ENCODE measurements around the gene RPL13.

The RPL13 gene

GRCh38 chr16:89560378-89561141, at the start of gene RPL13:
Gene RPL13, plus strand, starts transcription at chr16:89560682. Its CDS starts 278 bp downstream, at chr16:89560960.
- Mint-ChIP-seq H3K27me3 (no peaks in the 10 kb centered on the region), H3K4me1 (ENCODE audit: low read depth) (peaks cover 62% of the 10 kb centered on the region), H3K36me3 (ENCODE audit: low read depth) (peaks cover 58% of the 10 kb centered on the region), H3K27ac (peak within 1 kb of the TSS; percentile 99), H3K4me3 (peak within 1 kb of the TSS; percentile 99), H3K9me3 (no peaks in the 10 kb centered on the region)

GRCh38 chr16:89511374-89511773, 49.1 kb upstream of the RPL13 start:
- peaks cover 18% of the 10 kb centered on the region for H3K36me3 Mint-ChIP-seq (ENCODE audit: low read depth)
- no peak overlapping the region for H3K4me3 Mint-ChIP-seq
- H3K9me3 Mint-ChIP-seq, result no peaks in the 10 kb centered on the region
- H3K27ac Mint-ChIP-seq, result peak overlapping the region; percentile 58
- H3K27me3 Mint-ChIP-seq, result no peaks in the 10 kb centered on the region
- H3K4me1 Mint-ChIP-seq (ENCODE audit: low read depth), result peaks cover 36% of the 10 kb centered on the region

- Mint-ChIP-seq H3K4me3 (no peak overlapping the region), H3K36me3 (ENCODE audit: low read depth) (peaks cover 28% of the 10 kb centered on the region), H3K4me1 (ENCODE audit: low read depth) (peaks cover 26% of the 10 kb centered on the region), H3K27me3 (no peaks in the 10 kb centered on the region), H3K27ac (no peak overlapping the region), H3K9me3 (no peaks in the 10 kb centered on the region)
Observed at GRCh38 chr16:89512453-89512852, 48.0 kb upstream of the RPL13 start.

GRCh38 chr16:89517128-89517527, 43.4 kb upstream of the RPL13 start:
- Mint-ChIP-seq H3K4me3 (no peak overlapping the region), H3K27me3 (no peaks in the 10 kb centered on the region), H3K27ac (no peak overlapping the region), H3K36me3 (ENCODE audit: low read depth) (peaks cover 50% of the 10 kb centered on the region), H3K9me3 (no peaks in the 10 kb centered on the region), H3K4me1 (ENCODE audit: low read depth) (peaks cover 3% of the 10 kb centered on the region)

GRCh38 chr16:89519881-89520280, 40.6 kb upstream of the RPL13 start:
- Mint-ChIP-seq H3K9me3 (no peaks in the 10 kb centered on the region), H3K4me1 (ENCODE audit: low read depth) (no peaks in the 10 kb centered on the region), H3K27ac (no peak overlapping the region), H3K36me3 (ENCODE audit: low read depth) (peaks cover 54% of the 10 kb centered on the region), H3K4me3 (no peak overlapping the region), H3K27me3 (no peaks in the 10 kb centered on the region)

- H3K4me1 Mint-ChIP-seq (ENCODE audit: low read depth), result no peaks in the 10 kb centered on the region
- peaks cover 62% of the 10 kb centered on the region for H3K36me3 Mint-ChIP-seq (ENCODE audit: low read depth)
- H3K4me3 Mint-ChIP-seq, result no peak overlapping the region
Observed at GRCh38 chr16:89522287-89522686, 38.2 kb upstream of the RPL13 start.

GRCh38 chr16:89523680-89524344, 36.7 kb upstream of the RPL13 start:
- Mint-ChIP-seq H3K9me3 (no peaks in the 10 kb centered on the region), H3K4me3 (no peak overlapping the region), H3K4me1 (ENCODE audit: low read depth) (no peaks in the 10 kb centered on the region), H3K27ac (no peak overlapping the region), H3K27me3 (no peaks in the 10 kb centered on the region), H3K36me3 (ENCODE audit: low read depth) (peaks cover 54% of the 10 kb centered on the region)

More at GRCh38 chr16:89522287-89522686, 38.2 kb upstream of the RPL13 start:
- H3K9me3 Mint-ChIP-seq, result no peaks in the 10 kb centered on the region
- no peaks in the 10 kb centered on the region for H3K27me3 Mint-ChIP-seq
- H3K27ac Mint-ChIP-seq, result no peak overlapping the region

GRCh38 chr16:89525146-89525913, 35.2 kb upstream of the RPL13 start:
- Mint-ChIP-seq H3K36me3 (ENCODE audit: low read depth) (peaks cover 57% of the 10 kb centered on the region), H3K4me1 (ENCODE audit: low read depth) (no peaks in the 10 kb centered on the region), H3K27ac (no peak overlapping the region), H3K4me3 (no peak overlapping the region), H3K27me3 (no peaks in the 10 kb centered on the region), H3K9me3 (no peaks in the 10 kb centered on the region)

GRCh38 chr16:89529097-89529496, 31.4 kb upstream of the RPL13 start:
- Mint-ChIP-seq H3K36me3 (ENCODE audit: low read depth) (peaks cover 69% of the 10 kb centered on the region), H3K27me3 (no peaks in the 10 kb centered on the region), H3K27ac (no peak overlapping the region), H3K4me1 (ENCODE audit: low read depth) (peaks cover 9% of the 10 kb centered on the region), H3K9me3 (no peaks in the 10 kb centered on the region), H3K4me3 (no peak overlapping the region)

GRCh38 chr16:89530401-89531381, 29.8 kb upstream of the RPL13 start:
- H3K4me3 Mint-ChIP-seq, result no peak overlapping the region
- no peak overlapping the region for H3K27ac Mint-ChIP-seq
- H3K36me3 Mint-ChIP-seq (ENCODE audit: low read depth), result peaks cover 70% of the 10 kb centered on the region
- H3K4me1 Mint-ChIP-seq (ENCODE audit: low read depth), result peaks cover 23% of the 10 kb centered on the region
- H3K9me3 Mint-ChIP-seq, result no peaks in the 10 kb centered on the region
- H3K27me3 Mint-ChIP-seq, result no peaks in the 10 kb centered on the region

- Mint-ChIP-seq H3K4me1 (ENCODE audit: low read depth) (peaks cover 23% of the 10 kb centered on the region), H3K4me3 (no peak overlapping the region), H3K36me3 (ENCODE audit: low read depth) (peaks cover 63% of the 10 kb centered on the region), H3K27ac (no peak overlapping the region), H3K9me3 (no peaks in the 10 kb centered on the region), H3K27me3 (no peaks in the 10 kb centered on the region)
Observed at GRCh38 chr16:89531821-89532526, 28.5 kb upstream of the RPL13 start.

- Mint-ChIP-seq H3K9me3 (no peaks in the 10 kb centered on the region), H3K27me3 (no peaks in the 10 kb centered on the region), H3K36me3 (ENCODE audit: low read depth) (peaks cover 50% of the 10 kb centered on the region), H3K27ac (peak overlapping the region; percentile 51), H3K4me3 (no peak overlapping the region), H3K4me1 (ENCODE audit: low read depth) (peaks cover 23% of the 10 kb centered on the region)
Observed at GRCh38 chr16:89534252-89534756, 26.2 kb upstream of the RPL13 start.

- Mint-ChIP-seq H3K4me1 (ENCODE audit: low read depth) (peaks cover 23% of the 10 kb centered on the region), H3K9me3 (no peaks in the 10 kb centered on the region), H3K27ac (no peak overlapping the region), H3K36me3 (ENCODE audit: low read depth) (peaks cover 43% of the 10 kb centered on the region), H3K27me3 (no peaks in the 10 kb centered on the region), H3K4me3 (no peak overlapping the region)
Observed at GRCh38 chr16:89536371-89536770, 24.1 kb upstream of the RPL13 start.
